B cell (primary cell): ENCODE data around the gene KLHL1.

ENCODE experiments used
- EZH2 ChIP-seq: IDR thresholded peaks from 2 replicates; pipeline ENCODE4 v1.6.1; 2012; ENCODE audit warnings: borderline replicate concordance, low read depth, mild to moderate bottlenecking, moderate library complexity, low read length; ENCODE audit not compliant: insufficient read depth, poor library complexity, severe bottlenecking
- TF ChIP-seq, protein P1 (sequence below): fragments of 200-600 bp; IDR thresholded peaks from one replicate; pipeline ENCODE4 v1.8.0; 2022; ENCODE audit warnings: antibody characterized with exemption, mild to moderate bottlenecking

DNA sequence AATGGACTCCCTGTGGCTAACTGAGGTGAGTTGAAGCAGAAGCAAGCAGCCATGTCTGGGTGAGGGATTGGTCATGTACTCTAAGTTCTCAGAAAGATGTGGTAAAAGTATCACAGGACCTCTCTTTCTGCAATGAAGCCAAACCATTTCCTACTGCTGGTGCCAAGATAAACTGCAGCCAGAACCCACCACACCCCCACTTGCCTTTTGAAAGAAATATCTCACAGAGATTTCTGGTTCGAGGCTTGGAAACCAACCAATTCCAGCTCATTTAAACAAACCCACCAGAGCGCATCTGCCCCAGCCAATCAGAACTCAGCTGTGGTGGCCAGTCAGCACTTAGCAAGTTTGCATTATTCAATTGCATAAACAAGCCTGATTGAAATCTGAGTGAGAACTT is 205.2 kb downstream of the KLHL1 start:
- TF ChIP-seq, protein P1, sequence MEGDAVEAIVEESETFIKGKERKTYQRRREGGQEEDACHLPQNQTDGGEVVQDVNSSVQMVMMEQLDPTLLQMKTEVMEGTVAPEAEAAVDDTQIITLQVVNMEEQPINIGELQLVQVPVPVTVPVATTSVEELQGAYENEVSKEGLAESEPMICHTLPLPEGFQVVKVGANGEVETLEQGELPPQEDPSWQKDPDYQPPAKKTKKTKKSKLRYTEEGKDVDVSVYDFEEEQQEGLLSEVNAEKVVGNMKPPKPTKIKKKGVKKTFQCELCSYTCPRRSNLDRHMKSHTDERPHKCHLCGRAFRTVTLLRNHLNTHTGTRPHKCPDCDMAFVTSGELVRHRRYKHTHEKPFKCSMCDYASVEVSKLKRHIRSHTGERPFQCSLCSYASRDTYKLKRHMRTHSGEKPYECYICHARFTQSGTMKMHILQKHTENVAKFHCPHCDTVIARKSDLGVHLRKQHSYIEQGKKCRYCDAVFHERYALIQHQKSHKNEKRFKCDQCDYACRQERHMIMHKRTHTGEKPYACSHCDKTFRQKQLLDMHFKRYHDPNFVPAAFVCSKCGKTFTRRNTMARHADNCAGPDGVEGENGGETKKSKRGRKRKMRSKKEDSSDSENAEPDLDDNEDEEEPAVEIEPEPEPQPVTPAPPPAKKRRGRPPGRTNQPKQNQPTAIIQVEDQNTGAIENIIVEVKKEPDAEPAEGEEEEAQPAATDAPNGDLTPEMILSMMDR: no peak
- no peak for TF ChIP-seq EZH2
